ENCODE measurements around the gene NRTN. TPM values are rescaled to one million over a fixed set of nuclear protein-coding genes. Genes with fewer than 3 reads are reported as not detected.

NRTN gene
- polyA plus RNA-seq, 1 donor (not counting 4 experiments of a cell fraction or from before 2014, with no cell fraction given), result not detected

GRCh38 chr19:5818594-5818993 lies 13.7 kb downstream of the NRTN start:
- Histone ChIP-seq H3K4me2 (ENCODE audit: control insufficient read depth, extremely low read depth, insufficient read depth, low read depth, low read length) (no peak overlapping the region), H3K4me3 (ENCODE audit: control insufficient read depth in 2 of 3, extremely low read depth in 1 of 3, insufficient read depth in 2 of 3, low read depth in 1 of 3, low read length in 3 of 3) (no peak overlapping the region), H3K79me2 (ENCODE audit: control insufficient read depth, insufficient read depth, low read length) (no peaks in the 10 kb centered on the region), H3K9ac (ENCODE audit: control insufficient read depth, extremely low read depth, insufficient read depth, low read length) (no peak overlapping the region), H3K27me3 (ENCODE audit: control insufficient read depth, extremely low read depth, insufficient read depth, low read length) (peaks cover 22% of the 10 kb centered on the region), H3K4me1 (ENCODE audit: control insufficient read depth, extremely low read depth, insufficient read depth, low read length) (no peaks in the 10 kb centered on the region), H3K27ac (ENCODE audit: control insufficient read depth, insufficient read depth, low read length) (no peak overlapping the region), H4K20me1 (ENCODE audit: control insufficient read depth, extremely low read depth, insufficient read depth, low read length) (no peaks in the 10 kb centered on the region), H3K9me1 (ENCODE audit: control insufficient read depth, extremely low read depth, insufficient read depth, low read length) (no peaks in the 10 kb centered on the region), H3K36me3 (ENCODE audit: control insufficient read depth in 2 of 2, extremely low read depth in 1 of 2, insufficient read depth in 2 of 2, low read length in 2 of 2) (no peaks in the 10 kb centered on the region), H2AFZ (ENCODE audit: control insufficient read depth, low read length) (no peak overlapping the region), H3K9me3 (ENCODE audit: control insufficient read depth, low read depth, low read length) (no peaks in the 10 kb centered on the region)
- no peak for FAIRE-seq
- DNase-seq (ENCODE audit: low read depth, low spot score), result no peak
- no peak for TF ChIP-seq CTCF (optimal IDR thresholded peaks at IDR 0.05 in 1 of 3, IDR thresholded peaks at IDR 0.05 in 1 of 3, conservative IDR thresholded peaks at IDR 0.05 in 1 of 3; ENCODE audit: extremely low read depth in 1 of 3, insufficient read depth in 2 of 3, low read length in 3 of 3)
- no peak for TF ChIP-seq EZH2 (IDR thresholded peaks at IDR 0.05; ENCODE audit: low read length)
- dilution Hi-C loops (cut with MboI; ENCODE audit: extremely low pct_ligation_motif_present, low sequenced_read_pairs), result no loop called here

GRCh38 chr19:5820785-5821184 lies 15.9 kb downstream of the NRTN start:
- dilution Hi-C loops (cut with MboI; ENCODE audit: extremely low pct_ligation_motif_present, low sequenced_read_pairs), result no loop called here
- H2AFZ ChIP-seq (ENCODE audit: control insufficient read depth, low read length), result no peak overlapping the region

More at GRCh38 chr19:5820785-5821184, 15.9 kb downstream of the NRTN start:
- Histone ChIP-seq H4K20me1 (ENCODE audit: control insufficient read depth, extremely low read depth, insufficient read depth, low read length) (no peaks in the 10 kb centered on the region), H3K9me1 (ENCODE audit: control insufficient read depth, extremely low read depth, insufficient read depth, low read length) (no peaks in the 10 kb centered on the region), H3K9me3 (ENCODE audit: control insufficient read depth, low read depth, low read length) (no peaks in the 10 kb centered on the region), H3K27ac (ENCODE audit: control insufficient read depth, insufficient read depth, low read length) (no peak overlapping the region), H3K27me3 (ENCODE audit: control insufficient read depth, extremely low read depth, insufficient read depth, low read length) (peaks cover 6% of the 10 kb centered on the region), H3K79me2 (ENCODE audit: control insufficient read depth, insufficient read depth, low read length) (no peaks in the 10 kb centered on the region), H3K9ac (ENCODE audit: control insufficient read depth, extremely low read depth, insufficient read depth, low read length) (no peak overlapping the region), H3K4me1 (ENCODE audit: control insufficient read depth, extremely low read depth, insufficient read depth, low read length) (no peaks in the 10 kb centered on the region), H3K36me3 (ENCODE audit: control insufficient read depth in 2 of 2, extremely low read depth in 1 of 2, insufficient read depth in 2 of 2, low read length in 2 of 2) (no peaks in the 10 kb centered on the region), H3K4me2 (ENCODE audit: control insufficient read depth, extremely low read depth, insufficient read depth, low read depth, low read length) (no peak overlapping the region), H3K4me3 (ENCODE audit: control insufficient read depth in 2 of 3, extremely low read depth in 1 of 3, insufficient read depth in 2 of 3, low read depth in 1 of 3, low read length in 3 of 3) (no peak overlapping the region)
- FAIRE-seq (no peak), DNase-seq (ENCODE audit: low read depth, low spot score) (no peak)
- TF ChIP-seq EZH2 (IDR thresholded peaks at IDR 0.05; ENCODE audit: low read length) (no peak), CTCF (optimal IDR thresholded peaks at IDR 0.05 in 1 of 3, IDR thresholded peaks at IDR 0.05 in 1 of 3, conservative IDR thresholded peaks at IDR 0.05 in 1 of 3; ENCODE audit: extremely low read depth in 1 of 3, insufficient read depth in 2 of 3, low read length in 3 of 3) (no peak)

Measured in keratinocyte (primary cell).